HG02852 (cell line): ENCODE data around the gene GCK.
"Not testable (repeated sequence)": the region's sequence is repeated elsewhere in the genome, so short reads cannot be mapped to it uniquely, and the experiment has no call there.

ENCODE experiments used
- ATAC-seq: cut with Tn5 transposase; IDR thresholded peaks from one replicate; pipeline ENCODE4 v1.9.1; 2021; ENCODE audit warnings: mild to moderate bottlenecking, moderate library complexity; ENCODE audit not compliant: unreplicated experiment

Gene GCK

DNA sequence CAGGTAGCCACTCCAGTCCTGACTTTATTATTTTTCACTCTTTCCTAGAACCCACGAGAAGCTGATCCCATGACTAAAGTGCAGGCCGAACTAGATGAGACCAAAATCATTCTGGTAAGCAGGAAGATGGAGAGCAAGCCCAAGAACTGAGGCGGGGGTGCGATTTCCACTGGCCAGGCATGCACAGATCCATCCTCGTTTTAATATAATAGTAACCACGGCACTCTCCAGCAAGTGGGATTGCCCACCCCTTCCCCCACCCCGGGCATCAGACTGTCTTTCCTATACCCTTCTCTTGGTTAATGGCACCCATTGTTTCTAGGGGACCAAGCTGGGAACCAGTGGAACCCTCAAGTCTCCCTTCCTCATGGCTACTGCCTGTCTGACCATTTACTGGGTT is 18.8 kb upstream of the GCK start:
- no peak for ATAC-seq

DNA sequence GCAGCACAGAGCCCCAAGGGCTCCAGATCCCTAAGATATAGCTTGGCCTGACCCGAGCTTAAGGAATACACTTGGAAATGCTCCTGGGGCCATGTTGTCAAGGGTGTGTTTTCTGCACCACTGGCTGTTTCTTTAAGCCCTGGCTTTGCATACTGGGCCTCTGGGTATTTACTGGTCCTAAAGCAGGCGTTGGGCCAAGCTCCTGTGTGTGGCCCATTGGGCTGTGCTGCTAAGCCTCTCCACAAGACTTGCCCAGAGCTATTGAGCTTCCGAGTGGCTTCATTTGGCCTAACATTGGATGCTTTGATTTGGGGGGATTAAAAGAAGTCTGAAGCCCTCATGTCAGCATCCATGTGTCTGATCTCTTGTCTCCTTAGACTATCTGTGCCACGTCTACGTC is 16.8 kb upstream of the GCK start:
- no peak for ATAC-seq

DNA sequence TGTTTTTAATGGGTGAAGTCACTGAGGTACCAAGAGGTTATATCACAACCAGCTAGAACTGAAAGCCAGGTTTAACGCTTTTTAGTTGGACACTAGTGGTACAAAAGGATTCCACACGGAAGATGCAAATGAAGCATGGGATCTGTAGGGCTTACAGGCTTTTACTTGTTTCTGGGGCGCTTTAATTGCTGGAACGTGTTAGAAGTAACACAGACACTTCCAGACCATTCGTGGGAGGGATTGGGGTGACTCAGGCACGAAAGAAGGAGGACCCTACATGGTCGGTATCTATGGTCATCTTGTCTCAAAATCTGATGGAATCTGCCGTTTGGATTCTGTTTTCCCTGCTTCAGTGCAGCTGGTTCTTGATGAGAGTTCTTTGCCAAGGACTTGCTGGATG is 12.6 kb upstream of the GCK start:
- no peak for ATAC-seq

GRCh38 chr7:44200699-44201461 is 11.6 kb upstream of the GCK start, which contains the start of gene YKT6:
TSS of gene YKT6 (plus strand) at chr7:44200978. CDS start at chr7:44201136, 158 bp downstream.
- peak; percentile 98 for ATAC-seq

GRCh38 chr7:44200163-44200562 is 10.9 kb upstream of the GCK start:
- not testable (repeated sequence) for ATAC-seq

DNA sequence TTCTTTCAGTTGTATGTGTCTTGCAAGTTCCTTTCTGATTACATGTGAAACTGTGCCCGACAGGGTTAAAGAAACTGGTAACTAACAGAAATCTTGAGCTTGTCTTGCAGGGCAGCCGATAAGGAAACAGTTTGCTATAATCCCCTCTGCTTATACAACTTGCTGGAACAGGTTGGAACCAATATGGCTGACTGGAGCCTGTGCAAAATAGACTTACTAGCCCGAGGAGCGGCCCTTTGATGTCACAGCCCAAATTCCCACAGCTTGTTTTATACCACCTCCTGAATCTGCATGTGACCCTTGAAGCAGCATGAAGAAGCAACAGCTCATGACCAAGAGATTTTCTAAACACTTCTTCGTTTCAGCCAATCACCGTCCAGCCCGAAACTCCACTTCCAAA is 8.2 kb upstream of the GCK start:
- no peak for ATAC-seq

DNA sequence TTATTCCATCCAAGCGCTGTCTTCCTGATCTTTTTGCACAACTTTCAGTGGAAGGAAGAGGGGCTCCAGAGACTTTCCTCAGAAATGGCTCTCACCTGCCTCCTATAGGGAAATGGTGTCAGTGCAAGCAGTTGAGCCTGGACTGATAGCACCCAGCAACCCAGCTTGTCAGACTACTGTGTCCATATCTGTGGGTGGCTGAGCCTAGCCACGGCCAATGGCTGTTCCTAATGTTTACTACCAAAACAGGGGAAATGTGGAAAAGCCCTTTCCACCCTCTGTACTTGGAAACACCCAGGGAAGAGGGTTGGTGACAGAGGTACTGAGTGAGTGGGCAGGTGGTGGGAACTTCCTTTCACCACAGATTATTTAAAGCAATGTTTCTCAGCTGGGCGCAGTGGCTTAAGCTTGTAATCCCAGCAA is 7.2 kb upstream of the GCK start:
- ATAC-seq = peak; percentile 44

- no peak for ATAC-seq
Measured at GRCh38 chr7:44195889-44196288, 6.7 kb upstream of the GCK start.

DNA sequence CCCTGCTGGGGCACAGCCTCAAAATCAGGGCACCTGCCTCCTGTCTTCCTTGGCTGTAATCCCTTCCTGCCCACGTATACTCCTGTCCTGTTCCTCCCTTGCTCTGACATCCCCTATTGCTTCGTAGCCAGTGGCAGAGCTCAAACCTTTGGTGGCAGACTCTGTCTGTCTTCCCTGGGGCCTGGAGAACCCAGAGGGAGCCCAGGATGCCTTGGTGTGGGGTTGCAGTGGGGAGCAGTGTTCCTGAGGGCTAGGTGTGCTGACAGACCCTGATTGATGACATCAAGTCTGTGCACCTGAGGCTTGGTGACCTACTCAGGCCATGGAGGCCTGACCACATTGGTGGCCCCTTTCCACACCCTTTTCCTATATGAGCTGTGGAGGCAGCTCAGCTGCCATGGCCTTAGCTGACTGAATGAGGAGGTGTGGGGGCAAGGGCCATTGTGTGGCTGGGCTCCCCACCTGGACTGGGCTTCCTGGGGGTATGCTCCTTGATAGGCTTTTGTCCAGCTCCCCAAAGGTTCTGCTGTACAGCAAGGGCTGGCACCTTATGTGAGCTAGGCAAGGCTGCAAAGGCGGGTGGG is 5.4 kb upstream of the GCK start:
- ATAC-seq = no peak

DNA sequence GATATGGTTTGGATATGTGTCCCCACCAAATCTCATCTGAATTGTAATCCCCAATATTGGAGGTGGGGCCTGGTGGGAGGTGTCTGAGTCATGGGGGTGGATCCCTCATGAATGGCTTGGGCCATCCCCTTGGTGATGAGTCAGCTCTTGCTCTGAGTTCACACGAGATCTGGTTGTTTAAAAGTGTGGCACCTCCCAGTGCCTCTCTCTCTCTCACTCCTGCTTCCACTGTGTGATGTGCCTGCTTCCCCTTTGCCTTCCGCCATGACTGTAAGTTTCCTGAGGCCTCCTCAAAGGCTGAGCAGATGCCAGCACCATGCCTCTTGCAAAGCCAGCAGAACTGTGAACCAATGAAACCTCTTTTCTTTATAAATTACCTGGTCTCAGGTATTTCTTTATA is 4.8 kb upstream of the GCK start:
- no peak for ATAC-seq

DNA sequence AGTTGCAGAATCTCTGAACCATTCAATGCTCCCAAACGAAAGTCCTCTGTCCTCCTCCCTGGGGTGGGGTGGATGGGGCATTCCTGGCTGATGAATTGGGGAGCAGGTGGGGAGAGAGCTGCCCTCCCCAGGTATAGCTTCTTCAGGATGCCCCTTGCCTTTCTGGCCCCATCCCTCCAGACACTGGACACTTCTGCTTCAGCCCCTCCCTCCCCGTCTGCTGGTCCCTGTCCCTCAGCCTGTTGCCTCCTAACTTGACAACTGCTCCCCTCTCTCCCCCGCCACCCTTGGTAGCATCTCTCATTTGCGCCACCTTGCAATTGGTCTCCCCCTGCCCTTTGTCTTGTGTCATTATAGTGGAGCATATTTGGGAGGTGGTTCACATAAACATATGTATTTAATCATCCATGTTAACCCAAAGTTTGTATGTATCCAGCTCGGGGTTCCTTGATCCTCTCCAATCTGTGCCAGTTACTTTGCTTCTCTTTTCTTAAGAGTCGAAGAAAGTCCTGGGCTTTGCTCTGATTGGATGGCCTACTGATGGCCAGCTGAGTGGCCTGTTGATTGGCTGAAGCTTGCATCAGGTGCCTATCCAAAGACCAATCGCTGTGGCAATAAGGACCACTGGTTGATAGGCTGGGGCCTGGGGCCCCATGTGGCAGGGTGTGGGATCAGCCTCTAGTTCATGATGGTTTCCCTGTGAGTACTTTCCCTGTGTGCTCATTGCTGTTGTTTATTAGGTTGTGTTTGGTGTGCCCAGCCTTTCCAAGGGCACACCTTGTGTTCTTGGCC is 4.0 kb upstream of the GCK start:
- no peak for ATAC-seq

- ATAC-seq = no peak
Measured at GRCh38 chr7:44191171-44191570, 1.9 kb upstream of the GCK start.

- no peak for ATAC-seq
Measured at GRCh38 chr7:44189993-44190872, 994 bp upstream of the GCK start.

DNA sequence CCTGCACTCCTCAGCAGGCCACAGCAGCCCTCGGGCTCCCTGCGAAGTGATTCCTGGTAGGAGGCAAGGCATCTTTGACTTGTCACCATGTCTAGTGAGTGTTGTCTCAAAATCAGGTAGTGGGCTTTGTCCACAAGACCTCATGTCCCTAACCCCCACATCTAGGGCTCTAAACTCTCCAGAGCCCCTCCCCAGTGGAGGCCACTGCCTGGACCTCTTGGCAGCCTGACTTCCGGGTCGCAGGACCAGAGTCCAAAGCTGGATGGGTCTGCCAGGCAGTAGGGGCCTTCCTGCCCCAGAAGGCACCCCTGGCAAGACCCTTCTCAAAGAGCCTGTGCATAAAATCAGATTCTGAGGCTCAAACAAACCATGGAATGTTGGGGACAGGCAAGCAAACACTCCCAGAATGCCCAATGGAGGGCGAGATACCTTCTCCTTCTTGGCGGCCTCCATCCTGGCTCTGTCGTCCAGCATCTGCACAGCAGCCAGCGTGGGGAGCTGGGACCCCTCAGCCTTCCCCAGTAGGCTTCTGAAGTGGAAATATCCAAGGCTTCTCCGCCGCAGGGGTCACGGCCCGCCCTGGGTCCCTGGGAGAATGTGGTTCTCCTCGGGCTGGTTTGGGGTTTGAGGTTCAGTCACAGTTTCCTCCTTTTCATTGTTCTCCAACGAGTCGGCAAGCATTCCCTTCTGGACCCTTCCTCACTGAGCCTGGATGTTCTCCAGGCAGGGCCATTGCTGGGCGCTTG is 586 bp downstream of the GCK start:
- ATAC-seq = no peak

DNA sequence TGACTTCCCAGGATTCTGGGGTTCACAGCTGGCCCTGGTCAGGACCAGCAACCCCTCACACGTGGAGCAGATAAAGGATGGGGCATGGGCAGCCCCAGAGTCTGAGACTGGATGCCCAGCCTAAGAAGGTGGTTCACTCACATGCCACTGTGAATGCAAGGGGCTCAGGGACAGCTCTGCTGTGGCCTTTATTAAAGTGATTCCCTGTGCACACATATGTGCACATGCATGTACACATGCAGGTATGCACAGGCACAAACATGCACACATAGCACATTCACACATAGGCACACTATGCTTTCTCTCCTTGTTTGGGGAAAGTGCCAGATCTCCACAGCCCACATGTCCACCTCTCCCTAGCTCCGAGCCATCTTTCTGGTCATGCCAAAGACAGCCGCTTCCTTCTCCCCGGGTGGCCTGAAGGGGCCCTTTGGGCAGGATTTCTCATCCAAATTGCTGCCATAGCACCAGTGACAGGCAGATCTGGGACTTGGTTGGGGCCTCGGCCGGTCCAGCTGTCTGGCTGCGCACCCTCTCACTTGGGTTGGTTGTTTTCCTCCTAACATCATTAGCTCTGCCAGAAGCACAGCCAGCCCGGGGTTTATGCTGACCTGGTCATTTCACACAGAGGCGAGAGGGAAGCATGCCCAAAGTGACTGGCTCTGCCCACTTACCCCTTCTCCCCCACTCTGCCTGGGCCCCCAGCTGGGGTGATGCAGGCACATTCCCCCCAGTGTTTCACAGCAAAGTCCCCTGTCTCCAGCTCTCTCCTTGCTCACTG is 1.4 kb downstream of the GCK start:
- ATAC-seq = no peak

GRCh38 chr7:44186736-44187135 is 2.5 kb downstream of the GCK start:
- ATAC-seq = no peak

GRCh38 chr7:44185729-44186128 is 3.5 kb downstream of the GCK start:
- ATAC-seq = no peak

- no peak for ATAC-seq
Measured at GRCh38 chr7:44184873-44185446, 4.3 kb downstream of the GCK start.

- ATAC-seq = no peak
Measured at GRCh38 chr7:44184206-44184872, 4.9 kb downstream of the GCK start.
